HG02759 (cell line): ENCODE measurements around the gene OSBPL7.
"Not testable (repeated sequence)": the region's sequence is repeated elsewhere in the genome, so short reads cannot be mapped to it uniquely, and the experiment has no call there.

Experiments used
- ATAC-seq: cut with Tn5 transposase; IDR thresholded peaks from one replicate; pipeline ENCODE4 v1.9.1; 2021; ENCODE audit warnings: mild to moderate bottlenecking, moderate library complexity; ENCODE audit not compliant: unreplicated experiment

OSBPL7 gene

DNA sequence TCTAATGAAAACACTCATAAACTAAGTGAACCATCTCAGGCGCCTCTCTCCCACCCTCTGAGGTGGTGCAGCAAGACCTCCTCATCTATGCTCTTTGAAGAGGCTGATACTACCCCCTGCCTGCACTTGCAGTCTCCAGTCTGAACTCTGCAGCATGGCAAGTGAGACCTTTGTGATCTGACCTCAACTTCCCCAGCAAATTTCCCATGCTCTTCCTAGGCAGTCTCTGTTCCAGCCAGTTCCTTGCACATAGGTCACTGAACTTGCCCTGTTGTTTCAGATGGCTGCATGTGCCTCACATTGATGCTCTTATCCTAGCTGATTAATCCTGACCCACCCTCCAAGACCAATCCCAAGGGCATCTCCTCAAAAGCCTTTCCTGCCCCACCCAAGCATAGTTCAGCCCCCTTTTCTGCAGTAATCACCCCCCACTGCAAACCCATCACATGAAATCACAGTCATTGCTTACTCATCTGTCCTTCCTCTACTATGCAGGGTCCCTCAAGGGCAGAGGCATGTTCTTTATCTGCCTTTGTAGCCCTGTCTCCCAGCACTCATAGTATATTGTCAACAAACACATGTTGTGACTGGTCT is 46.5 kb downstream of the OSBPL7 start:
- no peak for ATAC-seq

DNA sequence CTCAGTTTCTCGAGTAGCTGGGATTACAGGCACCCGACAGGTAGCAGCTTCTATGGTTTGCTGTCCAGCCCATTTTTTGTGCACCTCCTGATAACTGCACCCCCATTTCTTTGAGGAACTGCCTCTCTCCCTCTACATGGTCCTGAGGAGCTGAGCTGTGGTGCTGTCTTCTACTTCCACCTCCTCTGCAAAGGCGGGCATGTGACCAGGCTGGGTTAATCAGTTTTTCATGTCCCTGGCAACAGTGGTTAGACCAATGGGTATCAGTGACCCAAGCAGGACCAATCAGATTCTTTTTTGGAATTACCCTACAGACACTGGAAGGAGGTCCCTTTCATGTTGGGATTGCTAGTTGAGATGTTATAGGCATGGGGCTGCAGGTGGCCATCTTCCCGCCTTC is 47.3 kb downstream of the OSBPL7 start:
- ATAC-seq: no peak

DNA sequence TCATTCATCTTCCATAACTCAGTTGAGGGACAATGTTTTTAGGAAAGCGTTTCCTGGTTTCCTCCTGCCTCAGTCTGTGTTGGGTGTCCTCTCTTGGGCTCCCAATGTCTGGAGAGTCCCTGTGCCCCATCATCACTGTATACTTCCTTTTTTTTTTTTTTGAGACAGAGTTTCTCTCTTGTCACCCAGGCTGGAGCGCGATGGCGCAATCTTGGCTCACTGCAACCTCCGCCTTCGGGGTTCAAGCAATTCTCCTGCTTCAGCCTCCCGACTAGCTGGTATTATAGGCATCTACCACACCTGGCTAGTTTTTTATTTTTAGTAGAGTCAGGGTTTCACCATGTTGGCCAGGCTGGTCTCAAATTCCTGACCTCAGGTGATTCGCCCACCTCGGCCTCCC is 47.9 kb downstream of the OSBPL7 start:
- not testable (repeated sequence) for ATAC-seq

DNA sequence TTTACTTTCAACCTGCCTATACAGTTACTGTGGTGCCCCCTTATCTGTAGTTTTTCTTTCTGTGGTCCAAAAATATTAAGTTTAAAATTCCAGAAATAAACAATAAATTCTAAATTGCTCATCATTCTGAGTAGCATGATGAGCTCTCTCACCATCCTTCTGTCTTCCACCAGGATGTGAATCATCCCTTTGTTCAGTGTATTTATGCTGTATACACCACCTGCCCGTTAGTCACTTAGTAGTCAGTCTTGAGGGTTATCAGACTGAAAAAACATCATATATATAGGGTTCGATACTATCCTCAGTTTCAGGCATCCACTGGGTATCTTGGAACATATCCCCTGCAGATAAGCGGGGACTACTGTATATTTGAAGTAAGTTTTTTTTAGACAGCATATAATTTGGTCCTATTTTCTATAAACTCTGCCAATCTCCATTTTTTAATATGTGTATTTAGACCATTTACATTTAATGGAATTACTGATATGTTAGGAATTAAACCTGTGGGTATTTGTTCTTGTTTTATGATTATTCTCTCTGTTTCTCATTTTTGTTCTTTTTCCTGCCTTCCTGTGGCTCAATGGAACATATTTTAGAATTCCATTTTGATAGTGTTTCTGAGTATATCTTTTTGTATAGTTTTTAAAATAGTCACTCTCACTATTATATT is 57.5 kb downstream of the OSBPL7 start:
- ATAC-seq: no peak

DNA sequence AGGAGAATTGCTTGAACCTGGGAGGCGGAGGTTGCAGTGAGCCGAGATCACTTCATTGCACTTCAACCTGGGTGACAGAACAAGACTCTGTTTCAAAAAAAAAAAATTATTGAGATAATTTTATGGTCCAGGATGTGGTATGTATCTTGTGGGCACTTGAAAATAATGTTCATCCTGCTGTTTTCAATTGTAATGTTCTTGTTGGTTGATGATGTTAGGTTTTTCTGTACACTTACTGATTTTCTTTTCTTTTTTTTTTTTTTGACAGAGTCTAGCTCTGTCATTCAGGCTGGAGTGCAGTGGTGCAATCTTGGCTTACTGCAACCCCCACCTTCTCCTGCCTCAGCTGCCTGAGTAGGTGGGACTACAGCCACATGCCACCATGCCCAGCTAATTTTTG is 58.9 kb downstream of the OSBPL7 start:
- no peak for ATAC-seq

DNA sequence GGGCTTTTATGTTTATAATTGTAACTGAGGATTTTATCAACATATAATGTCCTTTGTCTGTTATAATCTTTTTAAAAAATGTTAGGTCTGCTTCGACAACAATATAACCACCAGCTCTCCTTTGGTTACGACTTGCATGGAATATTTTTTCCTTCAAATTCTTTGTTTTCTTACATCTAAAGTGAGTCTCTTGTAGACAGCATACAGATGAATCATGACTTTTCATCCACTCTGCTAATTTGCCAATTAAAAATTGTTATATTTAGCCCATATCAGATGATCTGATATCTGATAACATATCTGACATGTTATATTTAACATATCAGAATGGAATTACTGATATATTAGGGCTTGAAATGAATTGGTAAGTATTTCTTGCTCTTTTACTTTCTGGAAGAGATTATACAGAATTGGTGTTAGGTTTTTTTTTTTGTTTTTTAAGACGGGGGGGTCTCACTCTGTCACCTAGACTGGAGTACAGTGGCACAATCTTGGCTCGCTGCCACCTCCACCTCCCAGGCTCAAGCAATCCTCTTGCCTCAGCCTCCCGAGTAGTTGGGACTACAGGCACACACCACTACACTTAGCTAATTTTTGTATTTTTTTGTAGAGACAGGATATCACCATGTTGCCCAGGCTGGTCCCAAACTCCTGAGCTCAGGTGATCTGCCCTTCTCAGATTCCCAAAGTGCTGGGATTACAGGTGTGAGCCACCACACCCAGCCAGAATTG is 61.0 kb downstream of the OSBPL7 start:
- no peak for ATAC-seq

DNA sequence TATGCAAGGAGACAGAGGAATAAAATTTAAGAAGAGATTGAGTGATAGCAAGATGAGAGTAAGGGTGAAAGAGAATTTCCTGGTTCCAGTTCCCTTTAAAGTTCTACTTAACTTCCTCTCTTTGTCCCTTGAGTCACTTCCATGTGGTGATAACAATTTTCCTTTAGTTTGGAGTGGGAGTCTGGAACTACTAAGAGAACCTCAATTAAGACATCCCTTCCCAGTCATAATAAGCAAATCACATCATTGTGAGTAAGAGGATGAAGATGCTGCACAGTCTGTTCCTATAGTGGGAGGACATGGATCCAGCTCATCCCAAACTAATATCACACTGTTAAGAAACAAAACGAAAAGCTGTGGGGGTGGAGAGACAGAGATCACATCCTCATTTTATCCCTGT is 64.2 kb downstream of the OSBPL7 start:
- ATAC-seq: no peak
